ENCODE measurements around the gene DLGAP1.

DNA sequence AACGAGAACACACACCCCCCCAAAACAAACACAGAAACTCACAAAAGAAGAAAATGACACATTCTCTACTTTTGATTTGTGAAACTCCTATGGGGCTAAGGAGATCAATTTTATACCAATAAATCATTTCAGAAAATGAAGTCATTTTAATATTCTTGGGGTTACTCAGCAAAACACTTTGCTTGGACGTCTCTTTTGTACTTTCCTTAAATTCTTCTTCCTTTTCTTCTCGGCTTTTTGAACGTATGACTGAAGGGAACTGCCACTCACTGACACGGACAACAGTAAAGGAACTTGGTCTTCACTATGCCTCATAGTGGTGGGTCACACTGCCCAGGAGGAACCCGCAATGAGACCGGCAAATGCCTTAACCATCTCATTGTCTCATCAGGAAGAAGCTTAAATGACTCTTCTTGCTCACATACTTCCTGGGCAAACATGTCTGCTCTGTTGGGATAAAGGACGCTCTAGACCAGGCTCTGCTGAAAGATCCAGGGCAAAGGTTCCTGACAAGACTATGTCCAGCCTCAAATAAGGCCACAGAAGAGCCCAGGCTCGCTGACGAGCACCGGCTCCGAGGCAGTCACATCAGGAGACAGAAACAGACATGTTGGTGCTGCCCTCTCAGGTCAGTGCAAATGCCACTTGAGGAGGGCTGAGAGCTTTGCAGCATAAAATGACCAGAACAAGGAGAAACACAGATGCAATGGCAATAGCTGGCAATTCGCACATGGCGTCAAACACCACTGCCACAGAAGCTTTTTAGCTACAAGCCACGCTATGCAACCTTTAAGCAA lies 799.7 kb downstream of the DLGAP1 start:
- TF ChIP-seq, protein P1, sequence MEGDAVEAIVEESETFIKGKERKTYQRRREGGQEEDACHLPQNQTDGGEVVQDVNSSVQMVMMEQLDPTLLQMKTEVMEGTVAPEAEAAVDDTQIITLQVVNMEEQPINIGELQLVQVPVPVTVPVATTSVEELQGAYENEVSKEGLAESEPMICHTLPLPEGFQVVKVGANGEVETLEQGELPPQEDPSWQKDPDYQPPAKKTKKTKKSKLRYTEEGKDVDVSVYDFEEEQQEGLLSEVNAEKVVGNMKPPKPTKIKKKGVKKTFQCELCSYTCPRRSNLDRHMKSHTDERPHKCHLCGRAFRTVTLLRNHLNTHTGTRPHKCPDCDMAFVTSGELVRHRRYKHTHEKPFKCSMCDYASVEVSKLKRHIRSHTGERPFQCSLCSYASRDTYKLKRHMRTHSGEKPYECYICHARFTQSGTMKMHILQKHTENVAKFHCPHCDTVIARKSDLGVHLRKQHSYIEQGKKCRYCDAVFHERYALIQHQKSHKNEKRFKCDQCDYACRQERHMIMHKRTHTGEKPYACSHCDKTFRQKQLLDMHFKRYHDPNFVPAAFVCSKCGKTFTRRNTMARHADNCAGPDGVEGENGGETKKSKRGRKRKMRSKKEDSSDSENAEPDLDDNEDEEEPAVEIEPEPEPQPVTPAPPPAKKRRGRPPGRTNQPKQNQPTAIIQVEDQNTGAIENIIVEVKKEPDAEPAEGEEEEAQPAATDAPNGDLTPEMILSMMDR (IDR thresholded peaks at IDR 0.05): no peak
- TF ChIP-seq POLR2A (IDR thresholded peaks at IDR 0.05): no peak

Data from testis (tissue), 2 donors.